K562 (cell line): ENCODE measurements around the gene FMNL2. TPM values are rescaled to one million over a fixed set of nuclear protein-coding genes. Genes with fewer than 3 reads are reported as not detected.
"Not testable (repeated sequence)": the region's sequence is repeated elsewhere in the genome, so short reads cannot be mapped to it uniquely, and the experiment has no call there.

ENCODE experiments used
- ATAC-seq: fragments of 200-7000 bp; cut with Tn5 transposase; 3 replicates; pipeline ENCODE4 v1.9.1; 2020; ENCODE audit warnings: moderate library complexity
- BruUV-seq: library from RNA; stranded (reverse); fragments of 400-500 nt; replicated peaks from 2 replicates; lab custom pipeline; 2021; lab: Mats Ljungman, UMichigan
- CTCF ChIA-PET: fragments of 300-600 bp; formaldehyde crosslinking; extraction: SDS; loops from one replicate; lab custom pipeline; 2021; ENCODE audit warnings: low intra/inter-chr PET ratio; lab: Yijun Ruan, JAX
- POLR2A ChIA-PET: fragments of 300-600, 350-650 bp; sonication (Branson Sonifier 250); formaldehyde crosslinking; extraction: SDS; loops from one replicate; lab custom pipeline; 2021; ENCODE audit warnings: antibody characterized with exemption, inconsistent platforms; lab: Yijun Ruan, JAX
- DNase-seq, 4 experiments: peaks; one replicate each; pipeline versions ENCODE4 v3.0.0 to v3.0.0-alpha.2; 2011 to 2018; ENCODE audit warnings: low spot score in 3 of 4, mixed read lengths in 3 of 4; ENCODE audit errors: extremely low read depth in 1 of 4
- FAIRE-seq: peaks from 2 replicates; lab custom pipeline; 2011; peaks lifted over from hg19 to GRCh38; lab: Jason Lieb, UNC
- H2AFZ ChIP-seq: 2 replicates; pipeline ENCODE4 v1.6.0; 2011; ENCODE audit warnings: low read depth, low read length, control low read depth, inconsistent platforms
- H3K27ac ChIP-seq: fragments of 200-600 bp; 3 replicates; pipeline ENCODE4 v1.8.0; 2011; ENCODE audit warnings: low read depth, mild to moderate bottlenecking, control low read depth, inconsistent platforms, low read length, moderate library complexity, mixed read lengths; ENCODE audit errors: extremely low read depth
- H3K27me3 ChIP-seq, 2 experiments: fragments of 300-600 bp in 1 of 2; 2 replicates in 1 of 2; 3 replicates in 1 of 2; pipeline versions ENCODE4 v1.6.0 to v1.8.0; 2011; ENCODE audit warnings: inconsistent platforms in 2 of 2, low read length in 2 of 2, mild to moderate bottlenecking in 1 of 2, mixed read lengths in 1 of 2, moderate library complexity in 1 of 2; ENCODE audit not compliant: control insufficient read depth in 2 of 2, insufficient read depth in 2 of 2
- H3K36me3 ChIP-seq: fragments of 300-600 bp; 3 replicates; pipeline ENCODE4 v1.8.0; 2011; ENCODE audit warnings: mild to moderate bottlenecking, low read length, inconsistent platforms; ENCODE audit not compliant: control insufficient read depth, insufficient read depth
- H3K4me1 ChIP-seq, 2 experiments: fragments of 200-600 bp in 1 of 2; replicated peaks in 1 of 2; 2 replicates in 1 of 2; 3 replicates in 1 of 2; pipeline versions ENCODE4 v1.5.1 to v1.8.0; 2011; ENCODE audit warnings: inconsistent platforms in 2 of 2, low read length in 2 of 2, mild to moderate bottlenecking in 1 of 2, mixed read lengths in 1 of 2, moderate library complexity in 1 of 2; ENCODE audit not compliant: control insufficient read depth in 2 of 2, insufficient read depth in 2 of 2
- H3K4me2 ChIP-seq: 2 replicates; pipeline ENCODE4 v1.6.1; 2011; ENCODE audit warnings: low read length, control low read depth, inconsistent platforms, mixed read lengths; ENCODE audit not compliant: insufficient read depth
- H3K4me3 ChIP-seq: fragments of 200-600 bp; sonication (generic), shearing (Covaris generic); 2 replicates; pipeline ENCODE4 v1.5.1; 2016; ENCODE audit warnings: control low read depth, inconsistent platforms
- H3K79me2 ChIP-seq: fragments of 200-600 bp; 3 replicates; pipeline ENCODE4 v1.8.0; 2011; ENCODE audit warnings: low read length, inconsistent platforms; ENCODE audit not compliant: control insufficient read depth, insufficient read depth
- H3K9ac ChIP-seq, 2 experiments: 2 replicates each; pipeline versions ENCODE4 v1.6.0 to v1.6.1; 2011; ENCODE audit warnings: low read depth in 2 of 2, low read length in 2 of 2, control low read depth in 1 of 2, inconsistent platforms in 1 of 2, mild to moderate bottlenecking in 1 of 2, mixed read lengths in 1 of 2; ENCODE audit not compliant: insufficient read depth in 1 of 2
- H3K9me1 ChIP-seq: one replicate; pipeline ENCODE4 v1.6.0; 2011; ENCODE audit warnings: inconsistent platforms, mild to moderate bottlenecking, low read length, moderate library complexity; ENCODE audit not compliant: control insufficient read depth, insufficient read depth
- H3K9me3 ChIP-seq: replicated peaks from 2 replicates; pipeline ENCODE4 v1.5.1; 2011; ENCODE audit warnings: low read depth, low read length, inconsistent platforms; ENCODE audit not compliant: control insufficient read depth, insufficient read depth
- H4K20me1 ChIP-seq: replicated peaks from 2 replicates; pipeline ENCODE4 v1.6.1; 2011; ENCODE audit warnings: low read length, inconsistent platforms, mixed read lengths; ENCODE audit not compliant: control insufficient read depth, insufficient read depth
- HNRNPUL1 ChIP-seq: fragments of 200-400 bp; formaldehyde crosslinking; IDR thresholded peaks from 2 replicates; pipeline ENCODE4 v1.6.1; 2017; ENCODE audit warnings: low read length
- SPI1 ChIP-seq: IDR thresholded peaks from 2 replicates; pipeline ENCODE4 v1.6.1; 2011; ENCODE audit warnings: low read depth, low read length, control low read depth, borderline replicate concordance
- STAG1 ChIP-seq: sonication (generic); formaldehyde crosslinking; IDR thresholded peaks from 2 replicates; pipeline ENCODE4 v1.5.0; 2020; ENCODE audit warnings: missing genetic modification reagents, borderline replicate concordance
- WGBS: fragments of 100-300 bp; shearing (Covaris generic); methylation state at CpG from one replicate; pipeline ENCODE4 v1.1.6; 2016; ENCODE audit warnings: low coverage, mixed read lengths; ENCODE audit not compliant: insufficient coverage; ENCODE audit errors: missing lambda C conversion rate; 5-methylcytosine and 5-hydroxymethylcytosine counted together
- in situ Hi-C: fragments of 300-500 bp; cut with MboI; formaldehyde crosslinking; loops from 4 replicates; pipeline ENCODE4 v1.15.0; 2018; ENCODE audit warnings: inconsistent platforms, mixed read lengths
- intact Hi-C: fragments of 100-400 bp; cut with micrococcal nuclease; formaldehyde crosslinking; loops from 2 replicates; pipeline ENCODE4 v1.14.2; 2022
- polyA plus RNA-seq, 8 experiments: library from polyadenylated mRNA; depleted of rRNA in 4 of 8; stranded (reverse) in 5 of 8; unstranded in 3 of 8; fragments of >200 nt; fragmentation: Nextera tagmentation in 2 of 8; fragmentation: Illumina TruSeq in 1 of 8; extraction: Ambion mirVana in 2 of 8; extraction: Trizol in 1 of 8; gene quantifications; 2 replicates each; pipeline versions ENCODE4 v1.2.1 to v1.2.3, GENCODE V29; 2011 to 2014; ENCODE audit warnings: inconsistent platforms in 1 of 8, missing spikeins in 1 of 8
- total RNA-seq, 7 experiments: library from RNA; depleted of rRNA in 6 of 7; stranded (reverse); fragments of >200 nt in 6 of 7; fragmentation: Illumina TruSeq in 2 of 7; extraction: Trizol in 2 of 7; gene quantifications; 2 replicates each; pipeline versions ENCODE4 v1.2.1 to v1.2.3, GENCODE V29; 2011 to 2021; ENCODE audit warnings: low replicate concordance in 1 of 7
- TF ChIP-seq, protein P1 (sequence below): fragments of 450-650 bp; IDR thresholded peaks from 2 replicates; pipeline ENCODE4 v1.6.1; 2014; ENCODE audit warnings: low read depth, mild to moderate bottlenecking, moderate library complexity, borderline replicate concordance
- TF ChIP-seq, protein P2 (sequence below): fragments of 450-650 bp; formaldehyde crosslinking; IDR thresholded peaks from 2 replicates; pipeline ENCODE4 v1.4.0; 2020; ENCODE audit warnings: mild to moderate bottlenecking, moderate library complexity

The FMNL2 gene
- total and polyA plus RNA-seq, 9 of the 15 experiments (the other 6 are each of a cell fraction or from before 2014, with no cell fraction given), result 0.15 to 0.49 (median 0.24) TPM; not detected in 1

DNA sequence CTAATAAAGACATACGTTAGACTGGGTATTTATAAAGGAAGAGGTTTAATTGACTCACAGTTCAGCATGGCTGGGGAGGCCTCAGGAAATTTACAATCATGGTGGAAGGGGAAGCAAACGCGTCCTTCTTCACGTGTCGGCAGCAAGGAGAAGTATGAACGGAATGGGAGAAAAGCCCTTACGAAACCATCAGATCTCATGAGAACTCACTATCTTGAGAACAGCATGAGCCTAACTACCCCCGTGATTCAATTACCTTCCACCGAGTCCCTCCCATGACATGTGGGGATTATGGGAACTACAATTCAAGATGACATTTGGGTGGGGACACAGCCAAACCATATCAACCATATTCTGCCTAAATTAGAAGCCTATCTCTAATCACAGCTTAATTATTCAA is 53.3 kb downstream of the FMNL2 start:
- in situ Hi-C loops, FAIRE-seq, H3K9me1 ChIP-seq, H3K27ac ChIP-seq, intact Hi-C loops, H3K9ac ChIP-seq, H3K4me1 ChIP-seq, POLR2A ChIA-PET, H3K9me3 ChIP-seq, H3K4me3 ChIP-seq, H2AFZ ChIP-seq, DNase-seq, H4K20me1 ChIP-seq, BruUV-seq, CTCF ChIA-PET, H3K4me2 ChIP-seq, H3K79me2 ChIP-seq, ATAC-seq, H3K36me3 ChIP-seq: not testable (repeated sequence)
- WGBS, result 1% methylated on average over 9 of the region's 9 CpGs
- H3K27me3 ChIP-seq, result peaks cover 5 to 16% of the 10 kb centered on the region in 2 experiments; a peak in 4 of 5 replicates

DNA sequence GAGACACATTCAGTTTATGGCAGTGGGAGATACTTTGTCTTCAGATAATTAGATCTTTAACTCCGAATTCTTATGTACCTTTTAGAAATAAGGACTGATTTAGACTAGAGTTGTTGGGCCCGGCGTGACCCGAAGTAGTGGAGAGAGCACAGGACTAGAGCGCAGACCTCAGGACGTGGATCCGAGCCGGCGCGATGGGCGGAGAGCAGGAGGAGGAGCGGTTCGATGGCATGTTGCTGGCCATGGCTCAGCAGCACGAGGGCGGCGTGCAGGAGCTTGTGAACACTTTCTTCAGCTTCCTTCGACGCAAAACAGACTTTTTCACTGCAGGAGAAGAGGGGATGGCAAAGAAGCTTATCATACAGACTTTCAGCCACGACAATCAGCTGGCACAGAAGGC is 54.5 kb downstream of the FMNL2 start:
- peaks cover 0 to 2% of the 10 kb centered on the region in 2 experiments; a peak in 1 of 5 replicates for H3K4me1 ChIP-seq
- H3K9ac ChIP-seq, result no peak overlapping the region
- FAIRE-seq (no peak), DNase-seq (no peak), ATAC-seq (no peak)
- no peak overlapping the region for H3K4me2 ChIP-seq
- H4K20me1 ChIP-seq, result no peaks in the 10 kb centered on the region
- BruUV-seq, result no TSS peak
- no peak overlapping the region for H2AFZ ChIP-seq
- H3K9me1 ChIP-seq, result no peaks in the 10 kb centered on the region
- POLR2A ChIA-PET, result no interaction called here
- H3K27ac ChIP-seq, result no peak overlapping the region
- H3K4me3 ChIP-seq, result no peak overlapping the region
- CTCF ChIA-PET, result no interaction called here
- intact Hi-C loops, result no loop called here
- 2% methylated on average over 19 of the region's 19 CpGs for WGBS
- no peaks in the 10 kb centered on the region for H3K9me3 ChIP-seq
- in situ Hi-C loops, result no loop called here
- no peaks in the 10 kb centered on the region for H3K79me2 ChIP-seq
- no peaks in the 10 kb centered on the region for H3K36me3 ChIP-seq
- peaks cover 5 to 16% of the 10 kb centered on the region in 2 experiments for H3K27me3 ChIP-seq
- TF ChIP-seq STAG1, result no peak
- no peak for TF ChIP-seq HNRNPUL1
- TF ChIP-seq, protein P1, sequence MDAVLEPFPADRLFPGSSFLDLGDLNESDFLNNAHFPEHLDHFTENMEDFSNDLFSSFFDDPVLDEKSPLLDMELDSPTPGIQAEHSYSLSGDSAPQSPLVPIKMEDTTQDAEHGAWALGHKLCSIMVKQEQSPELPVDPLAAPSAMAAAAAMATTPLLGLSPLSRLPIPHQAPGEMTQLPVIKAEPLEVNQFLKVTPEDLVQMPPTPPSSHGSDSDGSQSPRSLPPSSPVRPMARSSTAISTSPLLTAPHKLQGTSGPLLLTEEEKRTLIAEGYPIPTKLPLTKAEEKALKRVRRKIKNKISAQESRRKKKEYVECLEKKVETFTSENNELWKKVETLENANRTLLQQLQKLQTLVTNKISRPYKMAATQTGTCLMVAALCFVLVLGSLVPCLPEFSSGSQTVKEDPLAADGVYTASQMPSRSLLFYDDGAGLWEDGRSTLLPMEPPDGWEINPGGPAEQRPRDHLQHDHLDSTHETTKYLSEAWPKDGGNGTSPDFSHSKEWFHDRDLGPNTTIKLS, result no peak
- no peak for TF ChIP-seq SPI1
- TF ChIP-seq, protein P2, sequence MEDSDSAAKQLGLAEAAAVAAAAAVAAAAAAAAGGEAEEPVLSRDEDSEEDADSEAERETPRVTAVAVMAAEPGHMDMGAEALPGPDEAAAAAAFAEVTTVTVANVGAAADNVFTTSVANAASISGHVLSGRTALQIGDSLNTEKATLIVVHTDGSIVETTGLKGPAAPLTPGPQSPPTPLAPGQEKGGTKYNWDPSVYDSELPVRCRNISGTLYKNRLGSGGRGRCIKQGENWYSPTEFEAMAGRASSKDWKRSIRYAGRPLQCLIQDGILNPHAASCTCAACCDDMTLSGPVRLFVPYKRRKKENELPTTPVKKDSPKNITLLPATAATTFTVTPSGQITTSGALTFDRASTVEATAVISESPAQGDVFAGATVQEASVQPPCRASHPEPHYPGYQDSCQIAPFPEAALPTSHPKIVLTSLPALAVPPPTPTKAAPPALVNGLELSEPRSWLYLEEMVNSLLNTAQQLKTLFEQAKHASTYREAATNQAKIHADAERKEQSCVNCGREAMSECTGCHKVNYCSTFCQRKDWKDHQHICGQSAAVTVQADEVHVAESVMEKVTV (CRISPR knock-in tag), result no peak
